A549 (cell line): ENCODE results near the gene INPP5A. TPM values are rescaled to one million over a fixed set of nuclear protein-coding genes. Genes with fewer than 3 reads are reported as not detected.

Experiments used
- ATAC-seq, 2 experiments: fragments of 200-7000 bp in 1 of 2; fragments of >200 bp in 1 of 2; cut with Nextera tagmentation in 1 of 2; cut with Tn5 transposase in 1 of 2; 3 replicates each; pipeline versions ENCODE4 v1.8.0 to v1.9.1; 2018 to 2020; ENCODE audit warnings: mild to moderate bottlenecking in 1 of 2, moderate library complexity in 1 of 2
- CTCF ChIA-PET: fragments of 300-600 bp; sonication (Branson Sonifier 250); formaldehyde crosslinking; extraction: SDS; loops from one replicate; lab custom pipeline; 2021; ENCODE audit warnings: antibody characterized with exemption, inconsistent platforms; lab: Yijun Ruan, JAX
- POLR2A ChIA-PET: fragments of 350-600 bp; formaldehyde crosslinking; extraction: SDS; loops from one replicate; lab custom pipeline; 2021; ENCODE audit warnings: antibody characterized with exemption, inconsistent platforms; lab: Yijun Ruan, JAX
- DNase-seq, 2 experiments: peaks; one replicate each; pipeline versions ENCODE4 v3.0.0 to v3.0.0-alpha.2; 2011 to 2016; ENCODE audit warnings: low read depth in 1 of 2, low spot score in 1 of 2
- FAIRE-seq: peaks from 2 replicates; lab custom pipeline; 2011; peaks lifted over from hg19 to GRCh38; lab: Jason Lieb, UNC
- H3K27ac ChIP-seq, 2 experiments: fragments of >200 bp; sonication (Bioruptor Twin); formaldehyde crosslinking; 3 replicates each; pipeline ENCODE4 v1.5.1; 2016 to 2017
- H3K4me1 ChIP-seq: fragments of >200 bp; sonication (Bioruptor Twin); formaldehyde crosslinking; 3 replicates; pipeline ENCODE4 v1.6.1; 2016
- H3K4me2 ChIP-seq: fragments of >200 bp; sonication (Bioruptor Twin); formaldehyde crosslinking; 3 replicates; pipeline ENCODE4 v1.6.1; 2016
- H3K4me3 ChIP-seq: fragments of >200 bp; sonication (Bioruptor Twin); formaldehyde crosslinking; 3 replicates; pipeline ENCODE4 v1.5.1; 2016
- H3K9me3 ChIP-seq: fragments of >200 bp; sonication (Bioruptor Twin); formaldehyde crosslinking; 3 replicates; pipeline ENCODE4 v1.6.1; 2016
- BCL3 ChIP-seq: fragments of >200 bp; sonication (Bioruptor Twin); formaldehyde crosslinking; IDR thresholded peaks from 3 replicates; pipeline ENCODE4 v1.6.1; 2016
- BHLHE40 ChIP-seq: IDR thresholded peaks from 2 replicates; pipeline ENCODE4 v1.6.1; 2012; ENCODE audit warnings: low read depth, low read length, inconsistent platforms
- CEBPB ChIP-seq, 2 experiments: fragments of >200 bp in 1 of 2; sonication (Bioruptor Twin) in 1 of 2; formaldehyde crosslinking in 1 of 2; IDR thresholded peaks; 2 replicates each; pipeline ENCODE4 v1.6.1; 2012 to 2016
- CHD2 ChIP-seq: fragments of 150-350 bp; IDR thresholded peaks from 2 replicates; pipeline ENCODE4 v1.6.1; 2014; ENCODE audit warnings: low read length; ENCODE audit not compliant: partially characterized antibody
- EHMT2 ChIP-seq: fragments of 200-600 bp; sonication (generic); IDR thresholded peaks from 2 replicates; pipeline ENCODE4 v1.6.1; 2016; ENCODE audit warnings: antibody characterized with exemption, low read depth, mild to moderate bottlenecking, moderate library complexity
- ELK1 ChIP-seq: fragments of 150-350 bp; IDR thresholded peaks from 2 replicates; pipeline ENCODE4 v1.6.1; 2014; ENCODE audit warnings: low read depth, mild to moderate bottlenecking, low read length
- ESRRA ChIP-seq: fragments of 150-350 bp; IDR thresholded peaks from 2 replicates; pipeline ENCODE4 v1.6.1; 2014; ENCODE audit warnings: mild to moderate bottlenecking, low read length, borderline replicate concordance
- FOSL2 ChIP-seq, 2 experiments: fragments of 450-650 bp in 1 of 2; fragments of >200 bp in 1 of 2; sonication (Bioruptor Twin) in 1 of 2; formaldehyde crosslinking; IDR thresholded peaks; 2 replicates each; pipeline versions ENCODE4 v1.5.0 to v1.6.1; 2016 to 2020; ENCODE audit warnings: mild to moderate bottlenecking in 1 of 2, moderate library complexity in 1 of 2
- FOXS1 ChIP-seq: fragments of 250-450 bp; sonication (Bioruptor Pico); IDR thresholded peaks from 2 replicates; pipeline ENCODE4 v1.5.0; 2020; ENCODE audit warnings: mild to moderate bottlenecking, moderate library complexity
- GATA3 ChIP-seq: IDR thresholded peaks from 2 replicates; pipeline ENCODE4 v1.6.1; 2012; ENCODE audit warnings: borderline replicate concordance
- HDAC2 ChIP-seq: fragments of 200-600 bp; sonication (generic); IDR thresholded peaks from 2 replicates; pipeline ENCODE4 v1.6.1; 2016
- HEYL ChIP-seq: fragments of 250-450 bp; sonication (Bioruptor Pico); IDR thresholded peaks from 2 replicates; pipeline ENCODE4 v1.8.0; 2021; ENCODE audit warnings: mild to moderate bottlenecking, moderate library complexity
- HMGXB4 ChIP-seq: fragments of 250-450 bp; sonication (Bioruptor Pico); IDR thresholded peaks from 2 replicates; pipeline ENCODE4 v1.5.0; 2021; ENCODE audit warnings: mild to moderate bottlenecking, moderate library complexity, borderline replicate concordance
- HOXB13 ChIP-seq: fragments of 250-450 bp; sonication (Bioruptor Pico); IDR thresholded peaks from 2 replicates; pipeline ENCODE4 v1.5.0; 2020; ENCODE audit warnings: low read depth, mild to moderate bottlenecking, moderate library complexity
- KDM5A ChIP-seq: fragments of 200-600 bp; sonication (generic); IDR thresholded peaks from 2 replicates; pipeline ENCODE4 v1.6.1; 2016; ENCODE audit warnings: antibody characterized with exemption, mild to moderate bottlenecking
- MAFK ChIP-seq: fragments of 450-650 bp; IDR thresholded peaks from 2 replicates; pipeline ENCODE4 v1.6.1; 2014; ENCODE audit not compliant: partially characterized antibody
- MAX ChIP-seq: IDR thresholded peaks from 2 replicates; pipeline ENCODE4 v1.6.1; 2012
- MAZ ChIP-seq: fragments of 150-350 bp; IDR thresholded peaks from 2 replicates; pipeline ENCODE4 v1.6.1; 2014; ENCODE audit warnings: antibody characterized with exemption, low read depth, low read length, borderline replicate concordance
- MYC ChIP-seq: IDR thresholded peaks from 2 replicates; pipeline ENCODE4 v1.6.1; 2012; ENCODE audit warnings: mild to moderate bottlenecking, inconsistent platforms, low read length, improper control_type of control experiment, borderline replicate concordance
- NPAS2 ChIP-seq: fragments of 250-450 bp; sonication (Bioruptor Pico); IDR thresholded peaks from 2 replicates; pipeline ENCODE4 v1.8.0; 2022; ENCODE audit warnings: mild to moderate bottlenecking, moderate library complexity, borderline replicate concordance
- PBX3 ChIP-seq: IDR thresholded peaks from 2 replicates; pipeline ENCODE4 v1.6.1; 2012
- PHF8 ChIP-seq: fragments of 200-600 bp; sonication (generic); IDR thresholded peaks from 2 replicates; pipeline ENCODE4 v1.6.1; 2016; ENCODE audit warnings: low read depth, mild to moderate bottlenecking, antibody characterized with exemption, moderate library complexity, borderline replicate concordance
- POLR2A ChIP-seq: IDR thresholded peaks from 2 replicates; pipeline ENCODE4 v1.6.1; 2012; ENCODE audit warnings: mild to moderate bottlenecking, low read length
- RAD21 ChIP-seq, 2 experiments: fragments of >200 bp in 1 of 2; sonication (Bioruptor Twin) in 1 of 2; formaldehyde crosslinking in 1 of 2; IDR thresholded peaks in 1 of 2; conservative IDR thresholded peaks in 1 of 2; 2 replicates in 1 of 2; 3 replicates in 1 of 2; pipeline ENCODE4 v1.6.1; 2012 to 2018; ENCODE audit warnings: inconsistent platforms in 1 of 2
- RCOR1 ChIP-seq: fragments of 150-350 bp; IDR thresholded peaks from 2 replicates; pipeline ENCODE4 v1.6.1; 2014; ENCODE audit warnings: antibody characterized with exemption, low read length, low read depth
- SREBF2 ChIP-seq: fragments of 450-650 bp; IDR thresholded peaks from 2 replicates; pipeline ENCODE4 v1.6.1; 2014; ENCODE audit warnings: mild to moderate bottlenecking, moderate library complexity
- TP53 ChIP-seq: fragments of 250-450 bp; sonication (Bioruptor Pico); IDR thresholded peaks from 2 replicates; pipeline ENCODE4 v1.5.0; 2021; ENCODE audit warnings: mild to moderate bottlenecking, moderate library complexity
- ZSCAN20 ChIP-seq: fragments of 250-450 bp; sonication (Bioruptor Pico); IDR thresholded peaks from 2 replicates; pipeline ENCODE4 v1.8.0; 2022; ENCODE audit warnings: mild to moderate bottlenecking, moderate library complexity
- WGBS: methylation state at CpG from one replicate; pipeline ENCODE4 v1.1.6; 2017; ENCODE audit errors: missing lambda C conversion rate; 5-methylcytosine and 5-hydroxymethylcytosine counted together
- polyA plus RNA-seq, 4 experiments: library from polyadenylated mRNA; depleted of rRNA in 3 of 4; stranded (reverse); fragments of >200 nt; fragmentation: RNase III in 1 of 4; extraction: RNeasy Plus Mini Kit Qiagen cat#74134 plus additional on column Dnase treatment in 1 of 4; gene quantifications; 2 replicates in 3 of 4; 3 replicates in 1 of 4; pipeline ENCODE4 v1.2.3, GENCODE V29; 2011 to 2017

Gene INPP5A
- polyA plus RNA-seq, 2 of the 4 experiments (the other 2 are of a cell fraction): 13.7 to 15.1 TPM

GRCh38 chr10:132499367-132499685 is 38.3 kb upstream of the INPP5A start:
- no peak for DNase-seq
- 0 out of 3 replicates have a peak, but pooled peaks cover 3% of the 10 kb centered on the region for H3K4me1 ChIP-seq
- H3K9me3 ChIP-seq: no peaks in the 10 kb centered on the region
- no peak overlapping the region for H3K4me2 ChIP-seq
- POLR2A ChIA-PET: no interaction called here
- no peak overlapping the region for H3K27ac ChIP-seq
- CTCF ChIA-PET: interaction anchor here (1.4 kb wide), 1 partner anchor 45 kb away, joined by 3 read pairs; no protein-coding TSS in a partner anchor
- WGBS: 55% methylated on average over 10 of the region's 10 CpGs
- ATAC-seq: no peak
- TF ChIP-seq GATA3: no peak
- no peak for TF ChIP-seq MYC
- TF ChIP-seq HOXB13 (CRISPR knock-in tag): no peak
- no peak for TF ChIP-seq SREBF2
- no peak for TF ChIP-seq TP53 (CRISPR knock-in tag)
- TF ChIP-seq FOSL2 (IDR thresholded peaks at IDR 0.05): no peak
- no peak for TF ChIP-seq FOSL2 (CRISPR knock-in tag; IDR thresholded peaks at IDR 0.05)
- TF ChIP-seq HEYL: no peak
- TF ChIP-seq EHMT2: no peak
- TF ChIP-seq RAD21 (conservative IDR thresholded peaks at IDR 0.05 in 1 of 2, IDR thresholded peaks at IDR 0.05 in 1 of 2): no peak
- TF ChIP-seq MAX: no peak
- TF ChIP-seq MAFK: no peak
- TF ChIP-seq, all 56 proteins: peak for 0
- no peak for FAIRE-seq
- H3K4me3 ChIP-seq: no peak overlapping the region

GRCh38 chr10:132500781-132501415 is 36.7 kb upstream of the INPP5A start:
- ChIA-PET POLR2A (no interaction called here), CTCF (no interaction called here)
- FAIRE-seq: no peak
- WGBS: 45% methylated on average over 14 of the region's 14 CpGs
- Histone ChIP-seq H3K4me3 (no peak overlapping the region), H3K4me1 (0 out of 3 replicates have a peak, but pooled peaks cover 3% of the 10 kb centered on the region), H3K4me2 (no peak overlapping the region), H3K9me3 (no peaks in the 10 kb centered on the region), H3K27ac (no peak overlapping the region)
- no peak for DNase-seq
- TF ChIP-seq RAD21 (conservative IDR thresholded peaks at IDR 0.05 in 1 of 2, IDR thresholded peaks at IDR 0.05 in 1 of 2) (no peak), NPAS2 (CRISPR knock-in tag) (no peak), MYC (no peak), MAZ (no peak), HOXB13 (CRISPR knock-in tag) (no peak), POLR2A (no peak)
- no peak for ATAC-seq

GRCh38 chr10:132502544-132503300 is 34.9 kb upstream of the INPP5A start:
- DNase-seq: no peak
- CTCF ChIA-PET: interaction anchor here (1.1 kb wide), 1 partner anchor 152 kb away, joined by 3 read pairs; no protein-coding TSS in a partner anchor
- TF ChIP-seq PBX3 (no peak), ZSCAN20 (no peak), ESRRA (no peak), SREBF2 (no peak), CHD2 (no peak), BCL3 (no peak), KDM5A (no peak), ELK1 (no peak), PHF8 (no peak), RCOR1 (no peak), HMGXB4 (CRISPR knock-in tag) (no peak), CEBPB (IDR thresholded peaks at IDR 0.05) (no peak), MAZ (no peak), HDAC2 (no peak), BHLHE40 (no peak), FOSL2 (IDR thresholded peaks at IDR 0.05) (no peak), FOSL2 (CRISPR knock-in tag; IDR thresholded peaks at IDR 0.05) (no peak), FOXS1 (CRISPR knock-in tag) (no peak)
- no peak for FAIRE-seq
- no peaks in the 10 kb centered on the region for H3K9me3 ChIP-seq
- H3K4me3 ChIP-seq: no peak overlapping the region
- no peak overlapping the region for H3K27ac ChIP-seq
- WGBS: 68% methylated on average over 32 of the region's 32 CpGs
- H3K4me2 ChIP-seq: no peak overlapping the region
- ATAC-seq: no peak
- H3K4me1 ChIP-seq: no peaks in the 10 kb centered on the region
- POLR2A ChIA-PET: no interaction called here
